K562 (cell line): ENCODE results near the gene WWOX. TPM values are rescaled to one million over a fixed set of nuclear protein-coding genes. Genes with fewer than 3 reads are reported as not detected.

Source experiments
- ATAC-seq: fragments of 200-7000 bp; cut with Tn5 transposase; 3 replicates; pipeline ENCODE4 v1.9.1; 2020; ENCODE audit warnings: moderate library complexity
- BruUV-seq: library from RNA; stranded (reverse); fragments of 400-500 nt; replicated peaks from 2 replicates; lab custom pipeline; 2021; lab: Mats Ljungman, UMichigan
- CTCF ChIA-PET: fragments of 300-600 bp; formaldehyde crosslinking; extraction: SDS; loops from one replicate; lab custom pipeline; 2021; ENCODE audit warnings: low intra/inter-chr PET ratio; lab: Yijun Ruan, JAX
- POLR2A ChIA-PET: fragments of 300-600, 350-650 bp; sonication (Branson Sonifier 250); formaldehyde crosslinking; extraction: SDS; loops from one replicate; lab custom pipeline; 2021; ENCODE audit warnings: antibody characterized with exemption, inconsistent platforms; lab: Yijun Ruan, JAX
- DNase-seq, 4 experiments: peaks; one replicate each; pipeline versions ENCODE4 v3.0.0 to v3.0.0-alpha.2; 2011 to 2018; ENCODE audit warnings: low spot score in 3 of 4, mixed read lengths in 3 of 4; ENCODE audit errors: extremely low read depth in 1 of 4
- FAIRE-seq: peaks from 2 replicates; lab custom pipeline; 2011; peaks lifted over from hg19 to GRCh38; lab: Jason Lieb, UNC
- H2AFZ ChIP-seq: 2 replicates; pipeline ENCODE4 v1.6.0; 2011; ENCODE audit warnings: low read depth, low read length, control low read depth, inconsistent platforms
- H3K27ac ChIP-seq: fragments of 200-600 bp; 3 replicates; pipeline ENCODE4 v1.8.0; 2011; ENCODE audit warnings: low read depth, mild to moderate bottlenecking, control low read depth, inconsistent platforms, low read length, moderate library complexity, mixed read lengths; ENCODE audit errors: extremely low read depth
- H3K27me3 ChIP-seq, 2 experiments: fragments of 300-600 bp in 1 of 2; 2 replicates in 1 of 2; 3 replicates in 1 of 2; pipeline versions ENCODE4 v1.6.0 to v1.8.0; 2011; ENCODE audit warnings: inconsistent platforms in 2 of 2, low read length in 2 of 2, mild to moderate bottlenecking in 1 of 2, mixed read lengths in 1 of 2, moderate library complexity in 1 of 2; ENCODE audit not compliant: control insufficient read depth in 2 of 2, insufficient read depth in 2 of 2
- H3K36me3 ChIP-seq: fragments of 300-600 bp; 3 replicates; pipeline ENCODE4 v1.8.0; 2011; ENCODE audit warnings: mild to moderate bottlenecking, low read length, inconsistent platforms; ENCODE audit not compliant: control insufficient read depth, insufficient read depth
- H3K4me1 ChIP-seq, 2 experiments: fragments of 200-600 bp in 1 of 2; replicated peaks in 1 of 2; 2 replicates in 1 of 2; 3 replicates in 1 of 2; pipeline versions ENCODE4 v1.5.1 to v1.8.0; 2011; ENCODE audit warnings: inconsistent platforms in 2 of 2, low read length in 2 of 2, mild to moderate bottlenecking in 1 of 2, mixed read lengths in 1 of 2, moderate library complexity in 1 of 2; ENCODE audit not compliant: control insufficient read depth in 2 of 2, insufficient read depth in 2 of 2
- H3K4me2 ChIP-seq: 2 replicates; pipeline ENCODE4 v1.6.1; 2011; ENCODE audit warnings: low read length, control low read depth, inconsistent platforms, mixed read lengths; ENCODE audit not compliant: insufficient read depth
- H3K4me3 ChIP-seq: fragments of 200-600 bp; sonication (generic), shearing (Covaris generic); 2 replicates; pipeline ENCODE4 v1.5.1; 2016; ENCODE audit warnings: control low read depth, inconsistent platforms
- H3K79me2 ChIP-seq: fragments of 200-600 bp; 3 replicates; pipeline ENCODE4 v1.8.0; 2011; ENCODE audit warnings: low read length, inconsistent platforms; ENCODE audit not compliant: control insufficient read depth, insufficient read depth
- H3K9ac ChIP-seq, 2 experiments: 2 replicates each; pipeline versions ENCODE4 v1.6.0 to v1.6.1; 2011; ENCODE audit warnings: low read depth in 2 of 2, low read length in 2 of 2, control low read depth in 1 of 2, inconsistent platforms in 1 of 2, mild to moderate bottlenecking in 1 of 2, mixed read lengths in 1 of 2; ENCODE audit not compliant: insufficient read depth in 1 of 2
- H3K9me1 ChIP-seq: one replicate; pipeline ENCODE4 v1.6.0; 2011; ENCODE audit warnings: inconsistent platforms, mild to moderate bottlenecking, low read length, moderate library complexity; ENCODE audit not compliant: control insufficient read depth, insufficient read depth
- H3K9me3 ChIP-seq: replicated peaks from 2 replicates; pipeline ENCODE4 v1.5.1; 2011; ENCODE audit warnings: low read depth, low read length, inconsistent platforms; ENCODE audit not compliant: control insufficient read depth, insufficient read depth
- H4K20me1 ChIP-seq: replicated peaks from 2 replicates; pipeline ENCODE4 v1.6.1; 2011; ENCODE audit warnings: low read length, inconsistent platforms, mixed read lengths; ENCODE audit not compliant: control insufficient read depth, insufficient read depth
- ATF3 ChIP-seq, 2 experiments: fragments of 450-650 bp in 1 of 2; sonication (generic) in 1 of 2; formaldehyde crosslinking in 1 of 2; IDR thresholded peaks in 1 of 2; conservative IDR thresholded peaks in 1 of 2; 2 replicates each; pipeline versions ENCODE4 v1.6.1 to v1.8.1; 2016 to 2023; ENCODE audit warnings: mild to moderate bottlenecking in 2 of 2, moderate library complexity in 2 of 2, inconsistent platforms in 1 of 2, missing genetic modification reagents in 1 of 2
- CEBPG ChIP-seq, 3 experiments: fragments of 200-800 bp in 1 of 3; sonication (Bioruptor generic) in 1 of 3; sonication (generic) in 1 of 3; formaldehyde crosslinking in 1 of 3; IDR thresholded peaks in 2 of 3; conservative IDR thresholded peaks in 1 of 3; 2 replicates each; pipeline versions ENCODE4 v1.6.1 to v1.8.0; 2016 to 2022; ENCODE audit warnings: missing compliant biosample characterization in 2 of 3, missing genetic modification characterization in 2 of 3, mild to moderate bottlenecking in 1 of 3, missing genetic modification reagents in 1 of 3
- RAD21 ChIP-seq, 2 experiments: fragments of 250-450 bp in 1 of 2; fragments of 450-650 bp in 1 of 2; sonication (Bioruptor Pico) in 1 of 2; formaldehyde crosslinking in 1 of 2; IDR thresholded peaks in 1 of 2; conservative IDR thresholded peaks in 1 of 2; 2 replicates each; pipeline versions ENCODE4 v1.4.0 to v1.8.0; 2020 to 2022; ENCODE audit warnings: mild to moderate bottlenecking in 2 of 2, moderate library complexity in 1 of 2
- SOX6 ChIP-seq: fragments of 450-650 bp; IDR thresholded peaks from 2 replicates; pipeline ENCODE4 v1.6.1; 2014; ENCODE audit warnings: mild to moderate bottlenecking
- ZBTB17 ChIP-seq: fragments of 450-650 bp; formaldehyde crosslinking; IDR thresholded peaks from 2 replicates; pipeline ENCODE4 v1.4.0; 2020; ENCODE audit warnings: mild to moderate bottlenecking
- WGBS: fragments of 100-300 bp; shearing (Covaris generic); methylation state at CpG from one replicate; pipeline ENCODE4 v1.1.6; 2016; ENCODE audit warnings: low coverage, mixed read lengths; ENCODE audit not compliant: insufficient coverage; ENCODE audit errors: missing lambda C conversion rate; 5-methylcytosine and 5-hydroxymethylcytosine counted together
- in situ Hi-C: fragments of 300-500 bp; cut with MboI; formaldehyde crosslinking; loops from 4 replicates; pipeline ENCODE4 v1.15.0; 2018; ENCODE audit warnings: inconsistent platforms, mixed read lengths
- intact Hi-C: fragments of 100-400 bp; cut with micrococcal nuclease; formaldehyde crosslinking; loops from 2 replicates; pipeline ENCODE4 v1.14.2; 2022
- polyA plus RNA-seq, 8 experiments: library from polyadenylated mRNA; depleted of rRNA in 4 of 8; stranded (reverse) in 5 of 8; unstranded in 3 of 8; fragments of >200 nt; fragmentation: Nextera tagmentation in 2 of 8; fragmentation: Illumina TruSeq in 1 of 8; extraction: Ambion mirVana in 2 of 8; extraction: Trizol in 1 of 8; gene quantifications; 2 replicates each; pipeline versions ENCODE4 v1.2.1 to v1.2.3, GENCODE V29; 2011 to 2014; ENCODE audit warnings: inconsistent platforms in 1 of 8, missing spikeins in 1 of 8
- total RNA-seq, 7 experiments: library from RNA; depleted of rRNA in 6 of 7; stranded (reverse); fragments of >200 nt in 6 of 7; fragmentation: Illumina TruSeq in 2 of 7; extraction: Trizol in 2 of 7; gene quantifications; 2 replicates each; pipeline versions ENCODE4 v1.2.1 to v1.2.3, GENCODE V29; 2011 to 2021; ENCODE audit warnings: low replicate concordance in 1 of 7

WWOX gene
- total and polyA plus RNA-seq, 9 of the 15 experiments (the other 6 are each of a cell fraction or from before 2014, with no cell fraction given), result 1.6 to 22.7 (median 8.1) TPM

- Histone ChIP-seq H3K79me2 (no peaks in the 10 kb centered on the region), H4K20me1 (0 out of 2 replicates have a peak, but pooled peaks cover 1% of the 10 kb centered on the region), H3K9ac (no peak overlapping the region), H3K27me3 (peaks cover 11 to 25% of the 10 kb centered on the region in 2 experiments; a peak in 4 of 5 replicates), H3K36me3 (no peaks in the 10 kb centered on the region), H3K9me3 (no peaks in the 10 kb centered on the region), H3K4me1 (no peaks in the 10 kb centered on the region), H2AFZ (no peak overlapping the region), H3K4me3 (no peak overlapping the region), H3K4me2 (no peak overlapping the region), H3K27ac (no peak overlapping the region), H3K9me1 (no peaks in the 10 kb centered on the region)
- intact Hi-C loops, result no loop called here
- in situ Hi-C loops, result no loop called here
- ChIA-PET POLR2A (no interaction called here), CTCF (no interaction called here)
- ATAC-seq (no peak), DNase-seq (no peak), FAIRE-seq (no peak)
- TF ChIP-seq RAD21 (CRISPR knock-in tag; conservative IDR thresholded peaks at IDR 0.05 in 1 of 2, IDR thresholded peaks at IDR 0.05 in 1 of 2) (no peak), CEBPG (CRISPR knock-in tag; IDR thresholded peaks at IDR 0.05) (no peak), CEBPG (tag; conservative IDR thresholded peaks at IDR 0.05 in 1 of 2, IDR thresholded peaks at IDR 0.05 in 1 of 2) (peak in 1 of 2 experiments; percentile 52; a peak in 2 of 4 replicates), ZBTB17 (CRISPR knock-in tag) (no peak), ATF3 (IDR thresholded peaks at IDR 0.05) (peak; percentile 53), ATF3 (CRISPR knock-in tag; conservative IDR thresholded peaks at IDR 0.05) (no peak), SOX6 (no peak)
- 7% methylated on average over 6 of the region's 6 CpGs for WGBS
- BruUV-seq, result no TSS peak
These were observed 881.4 kb downstream of the WWOX start for GRCh38 chr16:78980825-78981224.
